Ramos (cell line): ENCODE measurements around the gene EXOC7.

Experiments used
- in situ Hi-C: fragments of 300-500 bp; cut with MboI; formaldehyde crosslinking; loops from one replicate; pipeline ENCODE4 v1.14.3; 2022; ENCODE audit warnings: low sequenced_read_pairs; ENCODE audit not compliant: unreplicated experiment

Gene EXOC7, protein sequence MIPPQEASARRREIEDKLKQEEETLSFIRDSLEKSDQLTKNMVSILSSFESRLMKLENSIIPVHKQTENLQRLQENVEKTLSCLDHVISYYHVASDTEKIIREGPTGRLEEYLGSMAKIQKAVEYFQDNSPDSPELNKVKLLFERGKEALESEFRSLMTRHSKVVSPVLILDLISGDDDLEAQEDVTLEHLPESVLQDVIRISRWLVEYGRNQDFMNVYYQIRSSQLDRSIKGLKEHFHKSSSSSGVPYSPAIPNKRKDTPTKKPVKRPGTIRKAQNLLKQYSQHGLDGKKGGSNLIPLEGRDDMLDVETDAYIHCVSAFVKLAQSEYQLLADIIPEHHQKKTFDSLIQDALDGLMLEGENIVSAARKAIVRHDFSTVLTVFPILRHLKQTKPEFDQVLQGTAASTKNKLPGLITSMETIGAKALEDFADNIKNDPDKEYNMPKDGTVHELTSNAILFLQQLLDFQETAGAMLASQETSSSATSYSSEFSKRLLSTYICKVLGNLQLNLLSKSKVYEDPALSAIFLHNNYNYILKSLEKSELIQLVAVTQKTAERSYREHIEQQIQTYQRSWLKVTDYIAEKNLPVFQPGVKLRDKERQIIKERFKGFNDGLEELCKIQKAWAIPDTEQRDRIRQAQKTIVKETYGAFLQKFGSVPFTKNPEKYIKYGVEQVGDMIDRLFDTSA

GRCh38 chr17:76103274-76104139 is at the start of gene EXOC7:
Gene EXOC7, minus strand, starts transcription at chr17:76103787. Its CDS starts 95 bp downstream, at chr17:76103692.
- in situ Hi-C loops, result loop anchor here (5.0 kb wide), 1 partner anchor 96 kb away; no protein-coding TSS in a partner anchor

GRCh38 chr17:76153202-76153601 is 49.6 kb upstream of the EXOC7 start:
- in situ Hi-C loops, result no loop called here

DNA sequence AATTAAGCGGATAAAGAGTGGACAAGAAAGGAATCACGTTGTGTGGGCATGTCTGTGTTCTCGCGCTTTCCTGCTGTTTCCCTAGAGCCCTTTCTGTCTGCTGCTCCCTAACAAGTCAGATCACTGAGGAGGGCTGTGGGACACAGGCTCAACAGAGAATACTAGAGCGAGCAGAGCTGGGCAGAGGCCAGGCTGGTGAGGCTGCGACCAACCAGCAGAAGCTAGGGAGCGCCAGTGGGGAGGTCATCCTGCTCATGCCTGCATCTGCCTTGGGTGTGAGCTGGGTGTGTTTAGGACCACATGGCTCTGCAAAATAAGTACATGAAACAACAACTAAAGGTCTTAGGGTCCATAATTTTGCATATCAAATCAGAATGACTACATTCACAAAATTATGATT is 49.0 kb upstream of the EXOC7 start:
- in situ Hi-C loops, result no loop called here

- in situ Hi-C loops, result no loop called here
Measured at GRCh38 chr17:76151896-76152454, 48.4 kb upstream of the EXOC7 start.

- in situ Hi-C loops, result no loop called here
Measured at GRCh38 chr17:76150712-76151622, 47.4 kb upstream of the EXOC7 start.

DNA sequence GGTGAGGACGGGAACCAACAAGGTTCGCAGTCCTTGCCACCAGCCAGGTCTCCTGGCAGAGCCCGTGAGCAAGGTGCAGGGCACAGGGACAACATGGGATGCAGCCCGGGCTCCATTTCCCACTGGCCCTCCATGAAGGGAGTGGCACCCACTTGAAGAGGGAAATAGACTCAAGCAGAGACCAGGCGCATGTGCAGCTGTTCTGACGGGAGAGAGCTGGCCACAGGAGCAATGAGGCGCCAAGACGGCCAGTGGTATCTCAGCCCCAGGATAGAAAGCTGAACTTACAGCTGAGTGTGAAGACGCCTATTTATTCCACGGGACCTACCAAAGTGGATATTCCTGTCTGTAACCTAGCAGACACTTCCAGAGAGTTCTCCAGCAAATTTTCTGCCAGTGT is 45.6 kb upstream of the EXOC7 start:
- in situ Hi-C loops, result no loop called here

- in situ Hi-C loops, result no loop called here
Measured at GRCh38 chr17:76148015-76148326, 44.4 kb upstream of the EXOC7 start.

DNA sequence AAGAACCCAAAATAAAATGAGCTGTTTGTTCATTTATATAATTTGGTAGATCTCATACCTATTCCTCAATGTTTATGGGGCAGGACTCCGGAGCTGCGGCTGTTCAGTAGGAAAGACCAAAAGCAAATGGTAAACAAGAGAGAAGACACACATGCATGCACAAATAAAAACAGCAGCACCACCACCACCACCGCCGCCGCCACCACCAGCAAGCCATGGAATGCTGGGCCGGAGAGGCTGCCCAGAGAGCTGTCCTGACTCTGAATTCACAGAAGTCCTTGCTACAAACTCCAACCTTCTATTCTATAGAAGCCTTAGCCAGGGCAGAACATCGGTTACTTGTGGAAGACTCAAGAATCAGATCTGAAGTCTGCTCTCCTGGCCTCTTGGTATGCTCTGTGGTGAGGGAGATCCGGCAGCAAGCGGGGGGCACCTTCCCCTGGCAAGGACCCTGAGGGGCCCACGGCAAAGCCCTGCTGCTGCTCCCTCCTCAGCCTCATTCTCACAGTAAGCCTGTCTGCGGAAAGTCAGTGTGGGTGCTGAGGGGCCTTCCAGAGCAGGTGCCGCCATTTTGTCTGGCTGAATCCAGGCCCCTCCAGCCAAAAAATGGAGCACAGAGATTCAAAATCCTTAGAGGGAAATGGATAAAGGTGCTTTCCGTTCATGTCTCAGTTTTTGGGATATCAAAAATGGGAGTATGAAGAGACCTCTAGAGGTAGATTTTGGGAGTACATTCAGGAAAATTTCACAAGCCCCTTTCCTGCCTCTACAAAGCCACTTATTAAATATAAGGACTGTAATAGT is 43.8 kb upstream of the EXOC7 start:
- in situ Hi-C loops, result no loop called here

DNA sequence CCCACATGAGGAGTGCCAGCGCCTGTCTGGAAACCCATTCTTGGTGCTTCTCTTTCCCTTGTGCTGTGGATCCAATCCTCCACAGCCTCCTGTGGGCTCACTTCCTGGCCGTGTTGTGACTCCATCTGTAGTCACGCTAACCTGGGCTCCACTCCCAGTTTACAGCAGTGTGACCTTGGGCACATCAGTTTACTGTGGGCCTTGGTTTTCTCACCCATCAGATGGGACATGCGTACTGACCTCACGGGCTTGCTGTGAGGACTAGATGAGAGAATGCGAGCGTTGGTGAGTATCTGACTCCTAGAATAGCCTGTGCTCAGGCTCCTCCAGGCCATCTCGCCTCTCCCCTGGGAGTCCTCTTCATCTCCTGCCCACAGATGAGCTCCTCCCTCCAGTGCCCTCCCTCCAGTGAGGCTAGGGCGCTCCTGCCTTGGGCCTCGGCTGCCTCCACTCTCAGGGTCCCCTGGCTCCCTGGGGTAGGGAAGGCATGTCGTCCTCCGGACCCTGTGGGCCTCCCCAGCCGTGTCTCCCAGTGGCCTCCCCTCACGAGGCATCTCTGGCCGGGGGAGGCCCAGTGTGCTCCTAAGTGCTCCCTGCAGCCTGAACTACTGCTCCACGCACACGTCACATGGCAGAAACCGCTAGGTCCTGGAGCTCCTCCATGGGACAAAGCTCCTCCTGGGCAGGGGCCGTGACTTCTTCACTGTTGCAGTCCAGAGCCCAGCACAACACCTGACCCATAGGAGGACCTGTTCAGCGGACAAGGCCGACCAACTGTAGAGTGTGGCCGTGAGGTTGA is 42.7 kb upstream of the EXOC7 start:
- in situ Hi-C loops, result no loop called here

GRCh38 chr17:76145231-76146052 is 41.9 kb upstream of the EXOC7 start:
- in situ Hi-C loops, result no loop called here

DNA sequence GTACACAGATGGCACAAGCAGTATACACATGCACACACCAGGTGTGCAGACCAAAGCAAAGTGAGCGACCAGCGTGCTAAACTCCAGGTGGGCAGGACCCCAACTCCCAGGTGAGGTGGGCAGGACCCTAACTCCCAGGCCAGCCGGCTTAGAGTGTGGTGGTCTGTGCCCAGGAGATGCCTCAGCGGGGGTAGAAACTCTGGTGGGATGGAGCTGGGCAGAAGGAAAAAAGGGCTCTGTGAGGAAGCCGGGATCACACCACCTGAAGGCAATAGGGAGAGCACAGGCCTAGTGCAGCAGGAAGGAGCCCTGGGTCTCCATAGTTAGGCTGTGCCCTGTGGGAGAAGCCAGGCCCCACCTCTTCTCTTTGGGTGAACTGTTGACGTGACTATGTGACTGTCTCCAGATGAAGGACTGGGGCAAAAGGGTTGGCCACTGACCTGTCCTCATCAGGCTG is 39.0 kb upstream of the EXOC7 start:
- in situ Hi-C loops, result no loop called here

GRCh38 chr17:76142039-76142584 is 38.5 kb upstream of the EXOC7 start:
- in situ Hi-C loops, result no loop called here

DNA sequence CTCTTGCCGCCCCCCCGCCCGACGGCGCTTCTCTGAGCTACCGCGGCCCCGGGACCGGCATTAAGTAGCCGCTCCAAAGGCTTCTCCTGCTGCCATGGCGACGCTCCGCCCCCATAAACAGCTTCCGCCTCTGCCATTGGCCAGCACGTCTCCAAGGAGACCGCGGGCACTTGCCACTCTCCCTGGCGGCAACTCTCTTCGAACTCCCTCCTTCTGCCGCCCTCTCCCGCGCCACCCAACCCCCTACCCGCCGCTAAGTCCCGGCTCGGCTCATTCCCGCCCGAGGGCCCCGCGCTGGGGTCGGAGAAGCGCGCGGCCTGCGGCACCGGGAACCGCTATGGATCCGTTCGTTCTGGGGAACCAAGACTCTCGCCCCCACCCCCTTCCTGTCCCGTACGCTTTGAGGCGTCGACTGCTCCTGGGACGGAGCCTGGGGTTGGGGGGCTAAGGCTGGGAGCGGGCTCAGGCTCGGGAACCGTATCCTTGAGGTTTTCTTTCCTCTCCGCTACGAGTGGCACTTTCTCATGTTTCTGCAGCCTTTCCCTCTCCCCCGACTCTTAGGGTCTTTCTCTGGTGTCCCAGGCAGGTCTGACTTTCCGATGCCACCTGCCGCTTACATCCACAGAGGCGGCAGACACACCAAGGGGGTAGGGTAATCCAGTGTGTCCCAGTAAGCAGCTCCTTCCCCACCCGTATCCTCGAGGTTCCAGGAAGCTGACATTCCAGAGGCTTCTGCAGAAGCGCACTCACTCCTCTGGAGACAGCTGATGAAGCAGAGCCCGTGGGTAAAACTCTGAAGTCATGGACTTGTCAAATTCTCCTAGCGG is 37.8 kb upstream of the EXOC7 start, which contains the start of gene FOXJ1:
FOXJ1 (minus strand) TSS at position 34 of the 827 bp plus-strand sequence. CDS start 850 bp downstream, outside the sequence.
- in situ Hi-C loops, result no loop called here

- in situ Hi-C loops, result no loop called here
Measured at GRCh38 chr17:76140661-76141211, 37.1 kb upstream of the EXOC7 start.
